GM19035 (cell line): ENCODE results near the gene MIER2.
"Not testable (repeated sequence)": the region's sequence is repeated elsewhere in the genome, so short reads cannot be mapped to it uniquely, and the experiment has no call there.

Experiments used
- ATAC-seq: cut with Tn5 transposase; IDR thresholded peaks from one replicate; pipeline ENCODE4 v1.9.1; 2021; ENCODE audit not compliant: unreplicated experiment

Gene MIER2

GRCh38 chr19:364496-365287 lies 20.1 kb upstream of the MIER2 start:
- ATAC-seq = no peak

GRCh38 chr19:362683-363082 lies 18.1 kb upstream of the MIER2 start:
- ATAC-seq = no peak

GRCh38 chr19:362154-362553 lies 17.6 kb upstream of the MIER2 start:
- no peak for ATAC-seq

GRCh38 chr19:359653-359925 lies 15.0 kb upstream of the MIER2 start:
- ATAC-seq = no peak

- not testable (repeated sequence) for ATAC-seq
Observed at GRCh38 chr19:355536-355935, 10.9 kb upstream of the MIER2 start.

GRCh38 chr19:355134-355533 lies 10.5 kb upstream of the MIER2 start:
- no peak for ATAC-seq

GRCh38 chr19:351976-352625 lies 7.5 kb upstream of the MIER2 start:
- no peak for ATAC-seq

GRCh38 chr19:347946-348861 lies 3.6 kb upstream of the MIER2 start:
- ATAC-seq = no peak

- no peak for ATAC-seq
Observed at GRCh38 chr19:345320-345879, 804 bp upstream of the MIER2 start.

- peak; percentile 41 for ATAC-seq
Observed at GRCh38 chr19:343941-344624, 513 bp downstream of the MIER2 start.

GRCh38 chr19:343451-343931 lies 1.1 kb downstream of the MIER2 start:
- no peak for ATAC-seq

GRCh38 chr19:342801-343421 lies 1.7 kb downstream of the MIER2 start:
- ATAC-seq = no peak

GRCh38 chr19:342128-342455 lies 2.5 kb downstream of the MIER2 start:
- no peak for ATAC-seq

GRCh38 chr19:341386-342127 lies 3.0 kb downstream of the MIER2 start:
- no peak for ATAC-seq

- ATAC-seq = no peak
Observed at GRCh38 chr19:340620-341385, 3.8 kb downstream of the MIER2 start.

GRCh38 chr19:339262-339887 lies 5.2 kb downstream of the MIER2 start:
- no peak for ATAC-seq

GRCh38 chr19:338421-338820 lies 6.2 kb downstream of the MIER2 start:
- ATAC-seq = no peak

- ATAC-seq = no peak
Observed at GRCh38 chr19:336067-336614, 8.5 kb downstream of the MIER2 start.
